ENCODE measurements around the gene PPP4R2.

- TF ChIP-seq CTCF (IDR thresholded peaks at IDR 0.05) (no peak), POLR2A (IDR thresholded peaks at IDR 0.05) (no peak)
Observed at GRCh38 chr3:73029321-73029796, 32.7 kb downstream of the PPP4R2 start.
